ENCODE data around the gene RPL36.
"Not testable (repeated sequence)": the region's sequence is repeated elsewhere in the genome, so short reads cannot be mapped to it uniquely, and the experiment has no call there.

RPL36 gene

GRCh38 chr19:5727453-5728050 is 37.5 kb downstream of the RPL36 start:
- no peak overlapping the region for H3K9ac ChIP-seq
- no peak overlapping the region for H2AFZ ChIP-seq
- H3K4me2 ChIP-seq (ENCODE audit: low read length), result no peak overlapping the region
- H3K36me3 ChIP-seq (ENCODE audit: control insufficient read depth, insufficient read depth, low read length), result no peaks in the 10 kb centered on the region
- H3K4me1 ChIP-seq, result no peaks in the 10 kb centered on the region
- no peaks in the 10 kb centered on the region for H3K79me2 ChIP-seq
- no peak for TF ChIP-seq CTCF (IDR thresholded peaks at IDR 0.05)
- no peaks in the 10 kb centered on the region for H3K27me3 ChIP-seq (ENCODE audit: control insufficient read depth, insufficient read depth, low read length)
- no peaks in the 10 kb centered on the region for H3K9me3 ChIP-seq (ENCODE audit: control insufficient read depth, low read length)
- H3K4me3 ChIP-seq (ENCODE audit: low read depth, low read length), result no peak overlapping the region
- no peak overlapping the region for H3K27ac ChIP-seq

- not testable (repeated sequence) for H3K27ac ChIP-seq; H3K9me3 ChIP-seq (ENCODE audit: control insufficient read depth, low read length); H3K27me3 ChIP-seq (ENCODE audit: control insufficient read depth, insufficient read depth, low read length); H3K9ac ChIP-seq; H2AFZ ChIP-seq; H3K79me2 ChIP-seq; H3K36me3 ChIP-seq (ENCODE audit: control insufficient read depth, insufficient read depth, low read length); H3K4me3 ChIP-seq (ENCODE audit: low read depth, low read length); H3K4me1 ChIP-seq; H3K4me2 ChIP-seq (ENCODE audit: low read length)
Measured at GRCh38 chr19:5733172-5733571, 43.1 kb downstream of the RPL36 start.

GRCh38 chr19:5738423-5738822 is 48.3 kb downstream of the RPL36 start:
- Histone ChIP-seq H3K4me3 (ENCODE audit: low read depth, low read length) (no peak overlapping the region), H3K9me3 (ENCODE audit: control insufficient read depth, low read length) (no peaks in the 10 kb centered on the region), H3K27me3 (ENCODE audit: control insufficient read depth, insufficient read depth, low read length) (no peaks in the 10 kb centered on the region), H3K27ac (no peak overlapping the region), H3K79me2 (no peaks in the 10 kb centered on the region), H2AFZ (no peak overlapping the region), H3K9ac (no peak overlapping the region), H3K4me2 (ENCODE audit: low read length) (no peak overlapping the region), H3K36me3 (ENCODE audit: control insufficient read depth, insufficient read depth, low read length) (no peaks in the 10 kb centered on the region), H3K4me1 (no peaks in the 10 kb centered on the region)
- no peak for TF ChIP-seq CTCF (IDR thresholded peaks at IDR 0.05)

Measured in parathyroid adenoma (tissue), 2 donors.